Measurements from ENCODE around the gene AP1B1.

- no peak for TF ChIP-seq CTCF (IDR thresholded peaks at IDR 0.05)
- no peak for TF ChIP-seq POLR2A (IDR thresholded peaks at IDR 0.05)
These were observed 63.0 kb downstream of the AP1B1 start for GRCh38 chr22:29325356-29325755.

Data from testis (tissue), 2 donors.